OCI-LY7 (cell line): ENCODE data around the gene BHLHA9. TPM values are rescaled to one million over a fixed set of nuclear protein-coding genes. Genes with fewer than 3 reads are reported as not detected.

Experiments used
- BruUV-seq: library from RNA; stranded (reverse); fragments of 400-500 nt; replicated peaks from 2 replicates; lab custom pipeline; 2021; lab: Mats Ljungman, UMichigan
- CTCF ChIA-PET: fragments of 300-600 bp; sonication (Branson Sonifier 250); formaldehyde crosslinking; loops from one replicate; lab custom pipeline; 2022; ENCODE audit warnings: antibody characterized with exemption; ENCODE audit not compliant: unreplicated experiment; lab: Charles Lee
- POLR2A ChIA-PET: fragments of 300-600 bp; sonication (Branson Sonifier 250); formaldehyde crosslinking; loops from one replicate; lab custom pipeline; 2022; ENCODE audit warnings: antibody characterized with exemption; lab: Charles Lee
- DNase-seq: peaks from one replicate; pipeline ENCODE4 v3.0.0-alpha.2; 2015; ENCODE audit warnings: low spot score
- H2AFZ ChIP-seq: fragments of 200-600 bp; sonication (generic), shearing (Covaris generic); 2 replicates; pipeline ENCODE4 v1.6.1; 2014; ENCODE audit warnings: mild to moderate bottlenecking, antibody characterized with exemption, low read length, moderate library complexity
- H3K27ac ChIP-seq: fragments of 200-600 bp; sonication (generic); 2 replicates; pipeline ENCODE4 v1.5.1; 2014; ENCODE audit warnings: mixed run types, low read depth, mild to moderate bottlenecking, moderate library complexity, low read length, inconsistent platforms; ENCODE audit not compliant: poor library complexity, severe bottlenecking
- H3K36me3 ChIP-seq: fragments of 200-600 bp; sonication (generic); 2 replicates; pipeline ENCODE4 v1.6.1; 2014; ENCODE audit warnings: mild to moderate bottlenecking, antibody characterized with exemption, low read length, moderate library complexity, mixed read lengths; ENCODE audit not compliant: insufficient read depth
- H3K4me1 ChIP-seq: fragments of 200-600 bp; sonication (generic); 2 replicates; pipeline ENCODE4 v1.5.1; 2014; ENCODE audit warnings: mild to moderate bottlenecking, low read length; ENCODE audit not compliant: insufficient read depth, poor library complexity, severe bottlenecking
- H3K4me2 ChIP-seq: fragments of 200-600 bp; sonication (generic); 2 replicates; pipeline ENCODE4 v1.6.1; 2014; ENCODE audit warnings: mild to moderate bottlenecking, low read length
- H3K4me3 ChIP-seq: fragments of 200-600 bp; sonication (generic); 2 replicates; pipeline ENCODE4 v1.5.1; 2014; ENCODE audit warnings: mild to moderate bottlenecking, low read depth, low read length; ENCODE audit not compliant: poor library complexity, severe bottlenecking
- H3K79me2 ChIP-seq: fragments of 200-600 bp; sonication (generic); 2 replicates; pipeline ENCODE4 v1.6.1; 2016; ENCODE audit warnings: low read depth, mild to moderate bottlenecking, low read length, moderate library complexity, mixed read lengths; ENCODE audit not compliant: insufficient read depth
- H3K9me2 ChIP-seq: fragments of 200-600 bp; sonication (generic); 2 replicates; pipeline ENCODE4 v1.6.1; 2016; ENCODE audit warnings: mild to moderate bottlenecking, low read length, mixed read lengths; ENCODE audit not compliant: insufficient read depth
- H3K9me3 ChIP-seq: fragments of 200-600 bp; sonication (generic); 2 replicates; pipeline ENCODE4 v1.6.1; 2014; ENCODE audit warnings: mild to moderate bottlenecking, mixed run types, low read length, mixed read lengths
- H4K20me1 ChIP-seq: fragments of 200-600 bp; sonication (generic); 2 replicates; pipeline ENCODE4 v1.6.1; 2014; ENCODE audit warnings: mild to moderate bottlenecking, antibody characterized with exemption, low read length, moderate library complexity, mixed read lengths; ENCODE audit not compliant: insufficient read depth
- CTCF ChIP-seq: fragments of 200-600 bp; sonication (generic); conservative IDR thresholded peaks from 2 replicates; pipeline ENCODE4 v1.5.1; 2014; ENCODE audit warnings: mild to moderate bottlenecking, antibody characterized with exemption, low read length, moderate library complexity, mixed read lengths
- EZH2phosphoT487 ChIP-seq: fragments of 200-600 bp; sonication (generic); IDR thresholded peaks from 2 replicates; pipeline ENCODE4 v1.6.1; 2018; ENCODE audit warnings: low read depth, borderline replicate concordance, mild to moderate bottlenecking, mixed run types, antibody characterized with exemption, low read length, moderate library complexity, mixed read lengths
- intact Hi-C: fragments of 100-400 bp; cut with micrococcal nuclease; formaldehyde crosslinking; loops from one replicate; pipeline ENCODE4 v1.10.0; 2022; ENCODE audit not compliant: unreplicated experiment
- total RNA-seq, 2 experiments: library from RNA; depleted of rRNA in 1 of 2; stranded (reverse); fragments of >200 nt in 1 of 2; shearing (Covaris generic) in 1 of 2; gene quantifications; 2 replicates each; pipeline ENCODE4 v1.2.3, GENCODE V29; 2014 to 2022

Gene BHLHA9
- total RNA-seq, 2 experiments from 2014 or later: not detected

- H3K36me3 ChIP-seq: peaks cover 47% of the 10 kb centered on the region
- H4K20me1 ChIP-seq: peaks cover 21% of the 10 kb centered on the region; the same call in 1 of the 2 replicates
- H3K4me3 ChIP-seq: peak overlapping the region; percentile 88
- BruUV-seq: TSS peak; percentile 30
- DNase-seq: no peak
- CTCF ChIA-PET: interaction anchor here (0.6 to 2.8 kb wide), 4 partner anchors 10 to 46 kb away, joined by 3 to 7 read pairs (median 3); no protein-coding TSS in a partner anchor
- no peak overlapping the region for H2AFZ ChIP-seq
- H3K9me2 ChIP-seq: no peaks in the 10 kb centered on the region
- H3K79me2 ChIP-seq: peaks cover 59% of the 10 kb centered on the region
- no peaks in the 10 kb centered on the region for H3K9me3 ChIP-seq
- H3K27ac ChIP-seq: peak overlapping the region; percentile 86
- peaks cover 38% of the 10 kb centered on the region for H3K4me1 ChIP-seq
- intact Hi-C loops: no loop called here
- POLR2A ChIA-PET: interaction anchor here (0.6 to 5.0 kb wide), 5 partner anchors 10 to 95 kb away, joined by 3 to 57 read pairs (median 13); no protein-coding TSS in a partner anchor
- peak overlapping the region; percentile 98 for H3K4me2 ChIP-seq
- TF ChIP-seq EZH2phosphoT487 (no peak), CTCF (no peak)
Measured at GRCh38 chr17:1227365-1227764, 42.9 kb upstream of the BHLHA9 start.

GRCh38 chr17:1227917-1228780, 42.1 kb upstream of the BHLHA9 start:
- intact Hi-C loops: loop anchor here (1.0 to 2.0 kb wide), 4 partner anchors 12 to 105 kb away; no protein-coding TSS in a partner anchor
- POLR2A ChIA-PET: interaction anchor here (0.6 to 5.0 kb wide), 7 partner anchors 7 to 94 kb away, joined by 3 to 57 read pairs (median 10); no protein-coding TSS in a partner anchor
- TF ChIP-seq EZH2phosphoT487 (no peak), CTCF (no peak)
- no TSS peak for BruUV-seq
- peak overlapping the region; percentile 86 for H3K27ac ChIP-seq
- peak overlapping the region; percentile 98 for H3K4me2 ChIP-seq
- H3K4me3 ChIP-seq: peak overlapping the region; percentile 88
- CTCF ChIA-PET: interaction anchor here (0.6 to 2.8 kb wide), 7 partner anchors 11 to 172 kb away, joined by 3 to 7 read pairs (median 3); no protein-coding TSS in a partner anchor
- peaks cover 52% of the 10 kb centered on the region for H3K79me2 ChIP-seq
- peak; percentile 90 for DNase-seq
- H3K9me2 ChIP-seq: no peaks in the 10 kb centered on the region
- H3K9me3 ChIP-seq: no peaks in the 10 kb centered on the region
- H3K36me3 ChIP-seq: peaks cover 43% of the 10 kb centered on the region
- peaks cover 21% of the 10 kb centered on the region; the same call in 1 of the 2 replicates for H4K20me1 ChIP-seq
- H3K4me1 ChIP-seq: peaks cover 36% of the 10 kb centered on the region
- H2AFZ ChIP-seq: no peak overlapping the region
